DOHH2 (cell line): ENCODE measurements around the gene SAMSN1.

Experiments used
- EZH2phosphoT487 ChIP-seq: fragments of 200-600 bp; sonication (generic); IDR thresholded peaks from 2 replicates; pipeline ENCODE4 v1.6.1; 2017; ENCODE audit warnings: borderline replicate concordance, mild to moderate bottlenecking, antibody characterized with exemption, low read length, moderate library complexity, mixed read lengths
- TF ChIP-seq, protein P1 (sequence below): fragments of 200-600 bp; sonication (generic); IDR thresholded peaks from one replicate; pipeline ENCODE4 v1.5.1; 2014; ENCODE audit warnings: antibody characterized with exemption, mild to moderate bottlenecking, low read depth, low read length; ENCODE audit not compliant: poor library complexity, severe bottlenecking

DNA sequence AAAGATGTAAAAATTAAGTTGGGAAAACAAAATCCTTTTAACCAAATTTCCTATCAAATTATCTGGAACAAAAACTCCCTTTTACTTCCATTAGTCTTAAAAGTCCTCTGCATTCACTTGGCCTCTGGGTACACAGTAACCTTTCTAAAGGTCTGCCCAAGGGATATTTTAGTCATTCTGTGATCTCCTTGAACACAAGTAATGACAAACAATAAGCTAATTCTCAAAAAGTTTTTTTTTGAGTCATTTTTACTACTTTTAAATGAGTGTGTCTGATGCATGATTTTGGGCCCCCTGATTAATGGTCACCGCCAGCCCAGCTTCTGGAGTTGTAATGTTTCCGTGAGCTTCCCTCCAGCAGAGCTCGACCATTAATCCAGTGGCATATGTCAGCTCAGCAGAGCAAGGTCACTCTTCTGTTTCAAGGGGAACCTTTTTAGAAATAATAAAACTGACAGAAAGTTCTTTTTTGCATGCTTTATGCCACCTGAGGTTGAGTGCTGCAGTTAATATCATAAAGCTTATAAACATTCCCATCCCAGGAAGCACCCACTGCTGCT lies 14.3 kb downstream of the SAMSN1 start:
- TF ChIP-seq, protein P1, sequence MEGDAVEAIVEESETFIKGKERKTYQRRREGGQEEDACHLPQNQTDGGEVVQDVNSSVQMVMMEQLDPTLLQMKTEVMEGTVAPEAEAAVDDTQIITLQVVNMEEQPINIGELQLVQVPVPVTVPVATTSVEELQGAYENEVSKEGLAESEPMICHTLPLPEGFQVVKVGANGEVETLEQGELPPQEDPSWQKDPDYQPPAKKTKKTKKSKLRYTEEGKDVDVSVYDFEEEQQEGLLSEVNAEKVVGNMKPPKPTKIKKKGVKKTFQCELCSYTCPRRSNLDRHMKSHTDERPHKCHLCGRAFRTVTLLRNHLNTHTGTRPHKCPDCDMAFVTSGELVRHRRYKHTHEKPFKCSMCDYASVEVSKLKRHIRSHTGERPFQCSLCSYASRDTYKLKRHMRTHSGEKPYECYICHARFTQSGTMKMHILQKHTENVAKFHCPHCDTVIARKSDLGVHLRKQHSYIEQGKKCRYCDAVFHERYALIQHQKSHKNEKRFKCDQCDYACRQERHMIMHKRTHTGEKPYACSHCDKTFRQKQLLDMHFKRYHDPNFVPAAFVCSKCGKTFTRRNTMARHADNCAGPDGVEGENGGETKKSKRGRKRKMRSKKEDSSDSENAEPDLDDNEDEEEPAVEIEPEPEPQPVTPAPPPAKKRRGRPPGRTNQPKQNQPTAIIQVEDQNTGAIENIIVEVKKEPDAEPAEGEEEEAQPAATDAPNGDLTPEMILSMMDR: no peak
- TF ChIP-seq EZH2phosphoT487: no peak
